SKM-1 (cell line): ENCODE data around the gene TP53I11.

Source experiments
- DNase-seq: peaks from one replicate; lab custom pipeline; 2025; ENCODE audit not compliant: unreplicated experiment; lab: John Stamatoyannopoulos, UW

Gene TP53I11, protein sequence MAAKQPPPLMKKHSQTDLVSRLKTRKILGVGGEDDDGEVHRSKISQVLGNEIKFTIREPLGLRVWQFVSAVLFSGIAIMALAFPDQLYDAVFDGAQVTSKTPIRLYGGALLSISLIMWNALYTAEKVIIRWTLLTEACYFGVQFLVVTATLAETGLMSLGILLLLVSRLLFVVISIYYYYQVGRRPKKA

GRCh38 chr11:44950625-44951476 lies at the start of gene TP53I11:
TSS of gene TP53I11 (minus strand) at chr11:44950883. CDS start at chr11:44938335, 12,548 bp downstream.
- DNase-seq: peak; percentile 24

GRCh38 chr11:44999068-44999467 lies 48.4 kb upstream of the TP53I11 start:
- DNase-seq: no peak

DNA sequence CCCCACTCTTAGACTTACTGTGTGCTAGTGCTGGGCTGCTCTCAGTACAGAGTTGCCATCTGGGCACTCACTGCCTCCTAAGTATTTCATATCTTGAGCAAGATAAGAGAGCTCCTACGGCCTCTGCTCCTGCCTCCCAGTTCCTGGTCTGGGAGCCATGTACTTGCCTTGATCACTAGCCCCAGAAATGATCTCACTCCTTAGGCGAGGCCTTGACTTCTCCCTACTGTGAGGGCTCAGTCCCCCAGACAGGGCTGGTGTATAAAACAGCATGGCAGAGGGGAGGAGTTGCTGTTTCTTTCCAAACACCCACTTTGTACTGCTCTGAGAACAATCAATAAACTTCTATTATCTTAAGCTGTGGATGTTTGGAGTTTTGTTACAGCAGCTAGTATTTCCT lies 47.4 kb upstream of the TP53I11 start:
- no peak for DNase-seq

GRCh38 chr11:44997566-44997965 lies 46.9 kb upstream of the TP53I11 start:
- DNase-seq: no peak

DNA sequence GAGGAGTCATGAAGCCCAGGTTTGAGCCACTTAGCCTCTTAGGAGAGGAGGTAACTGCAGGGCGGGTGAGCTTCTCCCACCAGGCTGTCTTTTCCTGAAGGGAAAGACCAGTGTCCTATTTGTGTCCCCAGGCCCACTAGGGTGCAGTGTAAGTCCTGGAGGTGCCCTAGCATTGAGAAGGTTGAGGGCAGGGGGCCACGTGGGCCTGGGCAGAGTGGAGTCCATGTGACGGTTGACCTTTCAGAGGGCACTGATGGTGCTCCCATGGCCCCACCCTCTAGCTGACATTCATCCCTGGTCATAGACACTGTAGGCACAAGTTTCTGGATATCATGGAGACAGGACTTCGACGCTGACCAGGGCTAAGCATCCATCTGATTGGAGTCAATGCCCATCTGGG lies 44.1 kb upstream of the TP53I11 start:
- DNase-seq: no peak

DNA sequence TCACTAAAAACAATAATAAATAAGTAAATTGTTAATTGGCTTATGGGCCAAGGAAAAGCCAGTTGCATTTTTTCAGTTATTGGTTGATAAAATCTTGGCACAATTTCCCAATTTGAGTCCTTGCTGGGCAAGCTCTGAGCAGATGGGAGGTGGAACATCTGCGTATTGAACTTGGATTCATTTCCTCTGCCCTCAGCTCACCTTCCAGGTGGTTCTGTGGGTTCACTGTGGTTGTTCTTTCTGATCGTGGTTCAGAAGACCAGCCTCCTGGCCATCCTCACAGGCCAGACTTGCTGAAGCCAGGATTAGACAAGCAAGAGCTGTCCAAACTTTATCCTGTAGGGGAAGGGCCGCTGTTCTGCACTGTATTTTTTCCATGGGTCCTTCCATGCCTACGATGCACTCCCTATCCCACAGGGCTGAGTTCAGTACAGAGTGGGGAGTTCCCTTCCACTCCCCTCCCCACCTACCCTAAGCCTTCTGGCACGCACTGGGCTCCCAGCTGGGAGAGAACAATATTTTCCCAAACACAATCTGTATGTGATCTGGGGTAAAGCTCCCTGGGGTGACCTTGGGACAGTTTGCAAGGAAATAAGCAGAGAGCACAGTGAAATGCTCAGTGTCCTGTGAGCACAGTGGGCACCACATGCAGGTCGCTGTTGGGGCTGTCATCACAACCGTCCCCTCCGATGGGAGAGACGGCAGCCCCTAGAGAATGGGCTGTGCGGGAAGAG lies 43.5 kb upstream of the TP53I11 start:
- no peak for DNase-seq

DNA sequence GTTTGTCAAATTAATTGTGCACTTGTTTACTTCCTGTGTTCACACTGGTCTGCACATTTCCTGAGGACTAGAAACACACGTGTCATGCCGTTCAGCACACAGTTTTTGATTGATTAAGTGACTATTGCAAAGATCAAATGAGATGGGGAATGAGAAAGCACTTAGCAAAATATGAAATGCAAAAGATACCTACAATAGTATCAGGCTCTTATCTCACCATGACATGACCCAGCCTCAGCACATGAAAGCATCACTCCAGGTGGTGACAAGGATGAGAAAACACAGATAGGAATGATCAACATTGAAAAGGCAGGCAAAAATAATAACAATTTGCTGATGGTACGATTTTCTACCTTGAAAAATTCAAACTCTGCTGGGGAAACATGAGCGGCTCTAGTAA lies 42.1 kb upstream of the TP53I11 start:
- DNase-seq: no peak

- no peak for DNase-seq
Measured at GRCh38 chr11:44992181-44992582, 41.5 kb upstream of the TP53I11 start.

DNA sequence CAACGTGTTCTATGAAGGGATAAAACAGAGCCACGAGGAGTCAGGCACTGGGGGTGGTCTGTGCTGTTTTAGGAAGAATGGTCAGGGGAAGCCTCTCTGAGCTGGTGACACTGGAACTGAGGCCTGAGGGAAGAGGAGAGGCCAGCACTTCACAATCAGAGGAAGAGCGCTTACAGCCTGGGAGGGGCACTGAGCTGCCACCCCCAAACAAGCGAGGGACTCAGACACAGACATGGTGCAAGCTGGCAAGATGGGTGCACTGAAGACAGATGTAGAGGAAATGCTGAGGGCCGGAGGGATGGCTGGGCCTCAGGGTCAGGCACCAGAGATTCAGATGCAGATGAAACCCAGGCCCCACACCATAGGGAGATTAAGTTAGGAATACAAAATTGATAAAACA lies 40.0 kb upstream of the TP53I11 start:
- no peak for DNase-seq

DNA sequence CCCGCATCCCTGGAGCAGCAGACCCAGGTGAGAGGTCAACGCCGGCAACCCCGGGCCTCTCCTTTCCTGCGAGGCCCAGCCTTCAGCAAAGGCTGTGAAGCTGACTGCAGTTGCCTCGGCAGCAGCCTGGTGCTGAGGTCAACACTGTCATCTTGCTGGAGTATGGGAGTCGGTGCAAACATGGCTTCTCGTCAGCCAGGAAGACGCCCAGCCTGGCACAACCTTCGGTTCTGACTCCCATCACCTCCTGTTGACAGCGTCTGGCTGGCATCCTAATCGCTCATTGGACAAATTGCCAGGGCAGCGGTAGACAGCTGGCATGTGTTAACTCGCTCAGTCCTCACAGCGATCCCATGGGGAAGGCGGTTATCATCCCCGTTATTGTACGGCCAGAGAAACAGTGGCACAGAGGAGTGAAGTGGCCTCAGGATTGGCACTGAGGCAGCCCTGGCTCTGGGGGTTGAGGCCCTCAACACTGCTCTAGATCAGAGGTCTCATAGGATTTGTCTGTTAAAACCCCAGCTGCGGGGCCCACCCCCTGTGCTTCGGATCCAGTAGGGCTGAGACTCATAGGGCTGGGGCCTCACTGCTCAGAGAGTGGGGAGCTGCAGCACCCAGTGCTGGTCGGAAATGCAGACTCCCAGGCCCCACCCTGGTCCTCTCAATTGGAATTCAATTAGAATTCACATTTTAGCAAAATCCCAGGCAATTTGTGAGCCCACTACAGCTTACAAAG lies 39.3 kb upstream of the TP53I11 start:
- no peak for DNase-seq

DNA sequence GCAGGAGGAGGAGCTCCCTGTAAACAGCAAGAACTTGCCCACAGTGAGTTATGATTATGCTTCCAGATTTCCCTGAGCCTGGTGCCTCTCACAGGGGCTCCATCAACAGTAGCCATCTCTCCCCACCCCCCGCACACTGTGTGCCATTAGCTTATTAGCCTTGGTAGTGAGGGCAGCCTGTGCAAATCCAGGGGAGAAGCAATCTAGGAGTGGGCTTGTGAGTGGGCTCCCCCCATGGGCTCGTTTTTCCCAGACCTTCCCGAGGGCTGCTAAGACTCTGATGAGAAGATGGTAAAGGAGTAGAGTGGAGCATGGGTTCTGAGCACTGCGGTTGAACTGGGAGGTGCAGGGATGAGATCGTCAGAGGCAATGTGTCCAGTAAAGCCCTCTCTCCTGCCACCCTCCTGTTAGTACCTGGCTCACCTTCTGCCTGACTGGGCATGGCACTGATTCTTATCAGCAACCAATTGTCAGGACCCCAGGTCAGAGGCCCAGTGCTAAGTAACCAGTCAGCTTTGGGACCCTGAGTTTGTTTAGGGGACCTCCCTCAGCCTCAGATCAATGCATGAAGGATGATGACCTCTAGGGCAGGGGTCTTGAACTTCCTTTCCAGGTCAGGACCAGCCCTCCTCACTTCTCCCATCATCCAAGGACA lies 38.4 kb upstream of the TP53I11 start:
- DNase-seq: no peak

- DNase-seq: no peak
Measured at GRCh38 chr11:44988111-44988510, 37.4 kb upstream of the TP53I11 start.

GRCh38 chr11:44987506-44987905 lies 36.8 kb upstream of the TP53I11 start:
- no peak for DNase-seq

GRCh38 chr11:44986315-44986714 lies 35.6 kb upstream of the TP53I11 start:
- DNase-seq: no peak

- no peak for DNase-seq
Measured at GRCh38 chr11:44985721-44986120, 35.0 kb upstream of the TP53I11 start.

DNA sequence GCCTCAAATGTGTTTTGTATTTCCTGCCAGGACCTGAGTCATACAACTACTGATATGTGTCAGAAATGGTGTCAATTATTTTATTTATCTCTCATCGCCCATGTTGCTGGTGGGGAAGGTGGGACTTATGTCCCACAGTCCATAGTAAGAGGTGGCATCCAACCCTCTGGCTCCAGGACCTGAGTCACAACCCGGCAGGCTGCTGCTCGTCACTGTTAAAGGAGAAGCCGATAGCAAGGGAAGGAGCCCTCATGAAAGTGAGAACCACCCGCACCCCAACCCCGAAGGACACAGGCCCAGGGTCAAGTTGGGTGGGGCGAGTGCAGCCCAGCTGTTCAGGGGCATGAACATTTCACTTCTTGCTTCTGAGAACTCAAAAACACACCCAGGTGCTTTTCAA lies 33.1 kb upstream of the TP53I11 start:
- no peak for DNase-seq

DNA sequence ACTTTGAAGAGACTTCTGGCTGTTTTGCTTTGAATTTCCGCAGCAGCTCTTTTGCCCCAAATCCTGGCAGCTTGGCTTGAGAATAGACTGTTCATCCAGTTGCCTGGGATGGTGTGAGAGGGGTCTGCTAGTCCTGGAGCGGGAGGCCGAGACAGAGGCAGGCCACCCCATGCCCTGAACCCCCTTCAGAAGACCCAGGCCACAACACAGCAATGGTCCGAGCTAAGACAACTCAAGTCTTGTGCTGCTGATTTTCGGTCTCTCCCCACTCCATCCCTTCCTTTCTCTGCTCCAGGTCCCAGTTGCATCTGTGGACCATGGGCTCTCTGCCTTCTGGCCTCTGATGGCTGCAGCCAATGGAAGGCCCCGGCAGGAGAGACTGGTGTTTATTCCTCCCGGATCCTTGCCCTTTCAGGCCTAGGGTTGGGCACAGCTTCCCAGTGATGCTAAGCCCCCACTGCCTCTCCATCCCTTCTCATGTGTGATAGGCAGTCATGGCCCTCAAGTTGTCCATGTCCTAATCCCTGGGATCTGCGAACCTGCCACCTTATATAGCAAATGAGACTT lies 31.9 kb upstream of the TP53I11 start:
- no peak for DNase-seq

GRCh38 chr11:44980533-44981427 lies 30.1 kb upstream of the TP53I11 start:
- DNase-seq: no peak
